BE2C (cell line): ENCODE measurements around the gene KCND1.

Experiments used
- DNase-seq: peaks from one replicate; pipeline ENCODE4 v3.0.0-alpha.2; 2020
- H3K27me3 ChIP-seq: fragments of 250-450 bp; sonication (Bioruptor Pico); 2 replicates; pipeline ENCODE4 v1.5.1; 2020; ENCODE audit warnings: mild to moderate bottlenecking
- H3K36me3 ChIP-seq: fragments of 250-450 bp; sonication (Bioruptor Pico); 2 replicates; pipeline ENCODE4 v1.5.1; 2020; ENCODE audit warnings: mild to moderate bottlenecking
- H3K4me1 ChIP-seq: fragments of 250-450 bp; sonication (Bioruptor Pico); 2 replicates; pipeline ENCODE4 v1.5.1; 2020
- H3K4me3 ChIP-seq: 2 replicates; pipeline ENCODE4 v1.5.1; 2011; ENCODE audit warnings: low read depth, low read length
- H3K9me3 ChIP-seq: fragments of 250-450 bp; sonication (Bioruptor Pico); 2 replicates; pipeline ENCODE4 v1.5.1; 2020
- TF ChIP-seq, protein P1 (sequence below): IDR thresholded peaks from 2 replicates; pipeline ENCODE4 v1.5.1; 2012; ENCODE audit warnings: mild to moderate bottlenecking, low read depth, low read length

Gene KCND1

DNA sequence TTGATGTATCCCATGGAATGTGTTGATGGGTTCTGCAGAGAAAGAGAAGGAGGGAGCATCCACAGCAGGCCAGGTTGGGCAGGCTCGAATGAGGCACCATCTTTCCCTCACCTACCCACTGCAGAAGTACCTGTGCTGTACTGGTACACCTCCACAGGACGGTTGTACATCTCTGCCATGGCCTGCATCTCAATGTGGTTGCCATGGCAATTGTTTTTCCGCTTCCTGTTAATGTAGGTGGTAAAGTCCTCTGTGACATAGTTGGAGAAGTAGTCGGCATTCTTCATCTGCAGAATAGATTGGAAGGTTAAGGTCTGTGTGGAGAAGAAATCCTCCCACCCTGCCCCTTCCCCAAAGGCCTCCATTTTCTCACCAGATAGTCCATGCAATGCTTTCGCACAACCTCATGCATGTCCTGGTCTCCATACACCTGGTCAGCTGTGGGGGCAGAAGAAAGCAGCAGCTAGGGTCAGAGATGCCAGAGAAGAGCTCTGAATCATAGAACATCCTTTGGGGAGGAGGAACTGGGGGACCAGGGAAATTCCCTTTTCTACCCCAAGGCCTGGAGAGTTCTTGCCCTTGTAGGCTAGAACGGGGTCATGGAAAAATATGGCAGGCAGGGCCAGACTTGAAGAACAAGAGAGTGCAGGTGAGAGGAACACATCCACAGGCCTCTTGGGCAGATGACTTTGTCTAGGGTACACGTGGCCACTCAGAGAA is 36.9 kb downstream of the KCND1 start:
- H3K9me3 ChIP-seq = no peaks in the 10 kb centered on the region
- no peak overlapping the region for H3K4me3 ChIP-seq
- TF ChIP-seq, protein P1, sequence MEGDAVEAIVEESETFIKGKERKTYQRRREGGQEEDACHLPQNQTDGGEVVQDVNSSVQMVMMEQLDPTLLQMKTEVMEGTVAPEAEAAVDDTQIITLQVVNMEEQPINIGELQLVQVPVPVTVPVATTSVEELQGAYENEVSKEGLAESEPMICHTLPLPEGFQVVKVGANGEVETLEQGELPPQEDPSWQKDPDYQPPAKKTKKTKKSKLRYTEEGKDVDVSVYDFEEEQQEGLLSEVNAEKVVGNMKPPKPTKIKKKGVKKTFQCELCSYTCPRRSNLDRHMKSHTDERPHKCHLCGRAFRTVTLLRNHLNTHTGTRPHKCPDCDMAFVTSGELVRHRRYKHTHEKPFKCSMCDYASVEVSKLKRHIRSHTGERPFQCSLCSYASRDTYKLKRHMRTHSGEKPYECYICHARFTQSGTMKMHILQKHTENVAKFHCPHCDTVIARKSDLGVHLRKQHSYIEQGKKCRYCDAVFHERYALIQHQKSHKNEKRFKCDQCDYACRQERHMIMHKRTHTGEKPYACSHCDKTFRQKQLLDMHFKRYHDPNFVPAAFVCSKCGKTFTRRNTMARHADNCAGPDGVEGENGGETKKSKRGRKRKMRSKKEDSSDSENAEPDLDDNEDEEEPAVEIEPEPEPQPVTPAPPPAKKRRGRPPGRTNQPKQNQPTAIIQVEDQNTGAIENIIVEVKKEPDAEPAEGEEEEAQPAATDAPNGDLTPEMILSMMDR = no peak
- H3K27me3 ChIP-seq = no peaks in the 10 kb centered on the region
- H3K4me1 ChIP-seq = no peaks in the 10 kb centered on the region
- DNase-seq = no peak
- no peaks in the 10 kb centered on the region; the same call in 1 of the 2 replicates for H3K36me3 ChIP-seq

DNA sequence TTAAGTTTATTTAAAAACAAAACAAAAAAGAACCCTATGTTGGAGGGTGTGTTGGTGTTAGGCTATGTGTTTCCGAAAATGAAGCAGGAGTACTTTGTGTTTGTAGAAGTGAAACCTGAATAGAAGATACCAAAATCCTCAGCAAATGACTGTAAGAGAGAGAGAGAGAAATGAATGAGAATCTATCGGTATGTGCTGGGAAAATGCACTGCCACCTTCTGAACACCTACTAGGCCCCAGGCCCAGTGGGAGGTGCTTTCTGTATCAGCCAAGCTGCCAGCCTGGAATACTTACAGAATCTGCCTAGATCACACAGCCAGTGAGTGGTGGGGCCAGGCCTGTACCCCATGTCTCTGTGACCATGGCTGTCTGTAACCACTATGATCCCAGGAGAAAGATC is 37.9 kb downstream of the KCND1 start:
- no peaks in the 10 kb centered on the region; the same call in 1 of the 2 replicates for H3K36me3 ChIP-seq
- TF ChIP-seq, protein P1 = no peak
- H3K4me1 ChIP-seq = no peaks in the 10 kb centered on the region
- H3K4me3 ChIP-seq = no peak overlapping the region
- no peaks in the 10 kb centered on the region for H3K9me3 ChIP-seq
- no peaks in the 10 kb centered on the region for H3K27me3 ChIP-seq
- DNase-seq = no peak

DNA sequence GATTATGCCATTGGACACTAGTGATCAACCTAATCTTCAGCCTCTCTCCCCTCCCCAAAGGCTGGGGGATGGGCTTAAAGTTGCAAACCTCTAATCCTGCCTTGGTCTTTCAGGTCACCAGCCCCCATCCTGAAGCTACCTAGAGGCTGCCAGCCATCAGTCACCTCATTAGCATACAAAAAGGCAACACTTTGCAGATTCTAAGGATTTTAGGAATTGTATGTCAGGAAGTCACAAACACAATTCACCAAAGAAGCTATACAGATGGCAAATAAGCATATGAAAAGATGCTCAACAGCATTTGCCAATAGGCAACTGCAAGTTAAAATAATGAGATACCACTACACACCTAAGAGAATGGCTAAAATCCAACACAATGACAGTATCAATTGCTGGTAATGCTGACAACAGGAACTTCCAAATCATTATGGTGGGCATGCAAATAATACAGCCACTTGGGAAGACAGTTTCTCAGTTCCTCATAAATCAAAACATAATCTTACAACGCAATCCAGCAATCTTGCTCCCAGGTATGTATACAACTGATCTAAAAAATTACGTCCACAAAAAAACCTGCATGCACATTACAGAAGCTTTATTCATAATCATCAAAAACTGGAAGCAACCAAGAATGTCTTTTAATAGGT is 43.8 kb downstream of the KCND1 start:
- TF ChIP-seq, protein P1 = no peak
- no peak for DNase-seq
- H3K9me3 ChIP-seq = no peaks in the 10 kb centered on the region
- H3K27me3 ChIP-seq = no peaks in the 10 kb centered on the region
- no peak overlapping the region for H3K4me3 ChIP-seq
- H3K36me3 ChIP-seq = no peaks in the 10 kb centered on the region; the same call in 1 of the 2 replicates
- no peaks in the 10 kb centered on the region for H3K4me1 ChIP-seq

DNA sequence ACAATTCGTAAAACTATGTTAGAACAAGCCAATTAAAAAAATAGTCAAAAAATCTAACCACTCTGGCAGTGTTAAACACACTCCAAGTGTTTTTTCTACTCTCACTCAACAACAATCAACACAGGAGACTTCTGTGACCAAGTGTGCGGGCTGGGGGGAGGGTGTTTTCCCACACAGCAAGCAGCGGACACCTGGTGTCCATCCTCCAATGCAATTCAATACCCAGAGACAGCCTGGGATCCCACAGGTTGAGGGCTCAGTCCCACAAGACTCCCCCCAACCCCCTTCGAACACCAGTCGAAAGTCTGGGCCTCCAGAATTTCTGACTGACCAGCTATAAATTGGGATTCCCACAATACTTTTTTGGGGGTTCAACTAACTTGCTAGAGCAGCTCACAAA is 44.5 kb downstream of the KCND1 start:
- no peak overlapping the region for H3K4me3 ChIP-seq
- TF ChIP-seq, protein P1 = no peak

DNA sequence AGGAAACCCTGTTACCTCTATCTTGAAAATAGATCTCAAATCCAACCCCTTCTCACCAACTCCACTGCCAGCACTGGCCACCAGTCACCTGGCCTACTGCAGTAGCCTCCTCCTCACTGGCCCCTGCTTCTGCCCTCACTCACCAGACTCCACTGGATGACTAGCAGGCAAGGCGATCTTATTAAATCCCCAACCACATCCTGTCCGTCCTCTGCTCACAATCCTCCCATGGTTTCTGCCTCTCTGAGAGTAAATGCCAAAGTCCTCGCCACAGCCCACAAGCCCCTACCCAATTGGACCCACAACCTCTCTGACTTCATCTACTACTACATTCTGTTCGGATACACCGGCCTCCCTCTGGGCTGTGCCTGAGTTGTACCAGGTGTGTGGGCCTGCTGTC is 47.4 kb downstream of the KCND1 start:
- DNase-seq = no peak
- H3K4me1 ChIP-seq = no peaks in the 10 kb centered on the region
- no peak overlapping the region for H3K4me3 ChIP-seq
- TF ChIP-seq, protein P1 = no peak
- no peaks in the 10 kb centered on the region; the same call in 1 of the 2 replicates for H3K36me3 ChIP-seq
- H3K27me3 ChIP-seq = no peaks in the 10 kb centered on the region
- H3K9me3 ChIP-seq = no peaks in the 10 kb centered on the region

More for the DNA sequence above, 44.5 kb downstream of the KCND1 start:
- no peaks in the 10 kb centered on the region for H3K4me1 ChIP-seq
- no peaks in the 10 kb centered on the region for H3K9me3 ChIP-seq
- no peaks in the 10 kb centered on the region; the same call in 1 of the 2 replicates for H3K36me3 ChIP-seq
- no peak for DNase-seq
- H3K27me3 ChIP-seq = no peaks in the 10 kb centered on the region

DNA sequence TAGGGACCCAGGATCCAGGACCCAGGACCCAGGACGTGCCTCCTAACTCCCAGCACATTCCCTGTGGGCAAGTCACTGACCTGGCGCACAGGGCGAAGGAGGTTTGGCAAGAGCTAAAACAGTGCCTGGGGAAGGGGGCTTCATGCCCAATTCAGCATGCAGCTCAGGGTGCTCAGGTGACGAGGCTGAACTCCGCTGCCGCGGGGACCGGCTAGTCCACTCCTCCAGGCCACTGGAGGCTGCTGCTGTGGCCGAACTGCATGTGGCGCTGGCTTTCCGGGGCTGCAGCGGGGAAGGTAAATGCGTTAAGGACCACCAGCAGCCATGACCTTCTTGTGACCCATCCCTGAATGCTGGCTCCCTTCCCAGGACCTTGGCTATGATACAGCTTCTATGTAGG is 47.9 kb downstream of the KCND1 start:
- H3K9me3 ChIP-seq = no peaks in the 10 kb centered on the region
- no peaks in the 10 kb centered on the region; the same call in 1 of the 2 replicates for H3K36me3 ChIP-seq
- H3K4me3 ChIP-seq = no peak overlapping the region
- no peaks in the 10 kb centered on the region for H3K4me1 ChIP-seq
- no peaks in the 10 kb centered on the region for H3K27me3 ChIP-seq
- TF ChIP-seq, protein P1 = no peak
- no peak for DNase-seq
